Measurements from ENCODE around the gene RAPGEF6.
A peak's percentile ranks its signal among the peaks of the same experiment; 100 is the strongest.

RAPGEF6 gene

DNA sequence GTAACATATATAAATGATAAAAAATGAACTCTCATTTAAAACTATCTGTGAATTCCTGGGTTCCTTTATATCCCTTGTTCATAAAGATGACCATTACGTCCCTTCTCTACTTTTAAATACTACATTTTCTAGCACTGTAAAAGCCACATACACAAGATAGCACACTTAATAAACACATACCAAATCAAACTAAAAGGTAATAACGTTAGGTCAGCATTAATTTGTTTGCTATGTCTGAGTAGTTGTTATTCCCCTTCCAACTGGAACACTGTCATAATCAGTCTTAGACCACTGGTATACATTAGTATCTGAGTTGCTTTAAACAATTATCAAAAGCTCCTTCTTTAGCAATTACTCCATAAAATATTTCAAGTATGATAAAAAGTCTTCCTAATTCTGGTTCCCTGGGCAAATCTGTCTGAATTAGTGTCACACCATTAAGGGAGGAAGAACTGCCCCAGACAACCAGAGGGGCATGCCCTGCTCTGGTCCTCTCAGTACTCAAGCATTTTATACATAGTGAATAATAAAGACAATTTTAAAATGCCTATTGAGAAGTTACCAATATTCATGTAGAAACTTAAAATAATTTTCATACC lies 98.1 kb downstream of the RAPGEF6 start:
- no peak for DNase-seq

DNA sequence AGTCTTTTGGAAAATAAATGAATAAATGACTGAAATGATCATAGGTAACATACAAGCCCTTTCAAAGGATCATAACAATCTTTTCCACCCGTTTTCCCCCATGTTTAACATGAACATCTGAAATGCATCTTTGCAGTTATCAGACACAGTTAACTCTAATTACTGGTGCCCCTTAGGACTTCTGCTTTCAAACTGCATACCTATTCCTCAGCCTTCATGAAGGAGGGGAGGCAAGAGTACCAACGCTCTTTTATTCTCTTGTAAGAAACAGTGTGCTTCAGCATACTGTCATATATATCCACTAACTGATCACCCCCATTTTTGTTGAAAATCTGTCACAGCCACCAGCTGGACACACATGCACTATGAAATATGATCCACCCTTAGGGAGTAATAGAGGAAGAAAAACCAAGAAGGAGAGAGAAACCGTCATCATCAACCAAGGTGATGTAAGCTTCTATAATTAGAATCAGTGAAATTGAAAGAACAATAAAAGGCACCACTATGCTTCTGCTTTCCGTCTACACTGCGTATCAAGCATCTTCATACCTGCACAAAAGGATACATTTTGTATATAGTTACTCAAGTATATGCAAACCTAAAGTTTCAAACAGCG lies 98.7 kb downstream of the RAPGEF6 start:
- no peak for DNase-seq

DNA sequence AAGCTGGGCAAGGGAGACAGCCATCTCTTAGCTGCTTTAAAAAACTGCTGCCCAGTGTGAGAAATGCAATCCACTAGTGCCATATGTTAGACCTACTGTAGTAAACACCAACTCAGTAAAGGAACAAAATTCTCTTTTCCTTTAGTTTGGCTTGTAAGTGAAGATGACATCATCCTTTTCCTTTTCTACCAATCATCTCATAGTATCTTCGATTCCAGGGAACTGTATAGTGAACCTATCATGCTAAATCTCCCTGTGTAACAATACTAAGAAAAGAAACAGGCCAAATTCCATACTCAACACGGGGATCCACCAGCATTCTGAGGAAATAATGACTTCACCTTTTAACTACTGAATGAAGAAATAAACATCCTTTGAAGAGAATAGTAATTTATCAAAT lies 100.1 kb downstream of the RAPGEF6 start:
- DNase-seq = no peak

DNA sequence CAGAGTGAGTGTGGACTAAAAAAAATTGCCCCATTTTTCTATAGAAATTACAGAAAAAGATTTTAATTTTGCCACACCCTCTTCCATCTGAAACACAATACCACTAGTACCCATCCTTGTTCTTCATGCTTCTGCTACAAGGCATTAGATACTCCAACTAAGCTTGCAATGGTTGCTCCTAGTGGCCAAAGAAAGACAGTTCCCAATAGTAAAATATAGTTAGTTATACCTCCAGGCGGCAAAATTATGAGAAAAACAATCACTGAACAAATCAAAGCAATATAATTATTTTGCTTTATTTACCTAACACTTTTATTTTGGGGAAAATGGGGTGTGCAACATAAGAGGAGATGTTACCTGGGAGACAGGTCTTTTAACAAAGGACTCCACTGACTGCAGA lies 101.2 kb downstream of the RAPGEF6 start:
- DNase-seq = no peak

DNA sequence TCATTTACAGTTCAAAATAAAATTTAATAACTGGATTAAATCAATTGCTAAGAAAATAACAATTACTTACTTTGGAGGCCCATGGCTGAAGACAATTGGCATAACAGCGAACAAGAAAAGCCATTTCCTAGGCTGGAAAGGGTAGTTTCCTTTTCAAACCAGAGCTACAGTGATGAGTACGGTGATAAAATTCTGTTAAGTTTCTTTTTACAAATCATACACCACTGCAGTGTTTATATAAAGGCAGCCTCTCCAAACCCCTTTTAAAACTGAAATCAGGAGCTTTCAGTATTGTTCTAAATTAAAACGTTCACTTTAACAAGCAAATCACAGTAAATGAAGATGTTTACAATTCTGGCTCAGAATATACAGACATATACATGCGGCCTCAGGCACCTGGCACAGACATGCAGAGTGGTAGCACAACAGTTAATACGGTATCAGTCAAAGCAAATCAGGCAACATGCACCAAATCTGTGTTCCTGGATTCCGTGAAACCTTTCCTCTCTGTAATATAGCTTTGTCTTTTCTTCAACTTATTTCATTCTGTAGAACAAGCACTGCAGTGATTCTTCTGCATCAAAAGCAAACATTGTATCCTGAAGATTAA lies 102.9 kb downstream of the RAPGEF6 start:
- no peak for DNase-seq

DNA sequence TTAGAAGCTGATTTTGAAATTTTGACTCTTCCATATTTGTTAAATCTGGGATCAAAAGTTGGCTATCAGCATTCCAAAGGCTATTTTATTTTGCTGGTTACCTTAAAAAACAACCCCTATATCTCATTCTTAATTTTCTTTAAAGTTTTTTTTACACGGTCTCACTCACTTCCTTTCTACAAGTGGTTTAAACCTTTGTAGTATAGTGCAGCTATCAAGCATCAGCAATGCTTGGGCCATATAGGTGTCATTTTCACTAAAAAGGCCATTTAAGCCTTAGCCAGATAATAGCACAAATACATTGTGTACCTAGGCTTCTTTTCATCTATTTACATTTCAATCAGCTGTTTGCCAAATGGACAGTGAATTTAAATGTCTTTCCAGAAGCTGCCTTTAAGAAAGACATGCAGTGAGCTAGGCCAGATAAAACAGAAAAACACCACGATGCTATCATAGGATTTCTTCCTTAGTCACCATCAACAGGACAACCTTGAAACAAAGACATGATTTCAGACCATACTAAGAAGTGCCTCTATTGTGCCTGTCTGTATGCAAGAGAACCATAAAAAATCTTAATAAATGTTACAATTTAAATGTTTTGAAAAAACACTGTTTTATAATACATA lies 104.2 kb downstream of the RAPGEF6 start:
- peak; percentile 38 for DNase-seq

DNA sequence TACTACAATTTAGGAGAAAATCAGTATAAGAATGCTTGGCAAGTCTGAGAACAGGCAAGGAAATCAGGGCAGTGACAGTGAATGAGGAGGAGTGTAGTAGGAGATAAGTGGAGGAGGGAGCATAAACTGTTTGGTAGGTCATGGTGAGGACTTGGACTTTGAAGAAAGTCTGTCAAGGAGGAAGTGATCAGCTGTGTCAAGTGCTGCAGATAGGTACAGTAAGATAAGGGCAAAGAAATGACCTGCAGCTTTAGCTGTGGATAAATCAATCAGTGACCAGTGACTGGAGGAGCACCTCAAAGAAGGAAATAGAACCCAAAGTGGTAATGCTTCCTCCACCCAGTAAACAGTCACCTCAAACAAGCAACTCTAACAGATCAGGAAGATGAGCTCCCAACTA lies 106.3 kb downstream of the RAPGEF6 start:
- no peak for DNase-seq

DNA sequence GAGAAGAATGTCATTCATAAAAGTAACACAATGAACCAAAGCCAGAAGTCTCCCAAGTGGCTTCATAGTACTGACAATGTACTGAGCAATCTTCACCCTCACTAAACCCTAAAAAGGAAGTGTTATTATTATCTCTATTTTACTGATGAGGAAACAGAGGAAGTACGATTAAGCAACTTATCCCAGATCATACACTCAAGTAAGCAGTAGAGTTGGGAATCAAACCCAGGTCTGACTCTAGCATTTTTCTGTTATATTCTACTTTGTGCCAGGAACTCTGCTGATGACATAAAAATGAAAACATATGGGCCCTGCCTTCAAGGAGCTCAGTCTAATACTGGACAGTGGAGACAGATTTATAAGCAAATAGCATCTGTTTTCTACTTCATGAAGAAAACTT lies 109.2 kb downstream of the RAPGEF6 start:
- no peak for DNase-seq

DNA sequence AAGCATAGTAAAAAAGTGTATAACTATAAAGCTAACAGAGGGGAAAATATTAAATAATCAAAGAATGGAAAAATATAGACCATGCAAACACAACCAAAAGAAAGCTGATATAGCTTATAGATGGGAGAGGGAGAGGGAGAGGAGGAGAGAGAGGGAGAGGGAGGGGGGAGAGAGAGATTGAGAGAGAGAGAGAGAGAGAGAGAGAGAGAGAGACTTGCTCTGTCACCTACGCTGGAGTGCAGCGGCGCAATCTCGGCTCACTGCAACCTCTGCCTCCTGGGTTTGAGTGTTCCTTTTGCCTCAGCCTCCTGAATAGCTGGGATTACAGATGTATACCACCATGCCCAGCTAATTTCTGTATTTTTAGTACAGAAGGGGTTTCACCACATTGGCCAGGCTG lies 110.6 kb downstream of the RAPGEF6 start:
- no peak for DNase-seq

DNA sequence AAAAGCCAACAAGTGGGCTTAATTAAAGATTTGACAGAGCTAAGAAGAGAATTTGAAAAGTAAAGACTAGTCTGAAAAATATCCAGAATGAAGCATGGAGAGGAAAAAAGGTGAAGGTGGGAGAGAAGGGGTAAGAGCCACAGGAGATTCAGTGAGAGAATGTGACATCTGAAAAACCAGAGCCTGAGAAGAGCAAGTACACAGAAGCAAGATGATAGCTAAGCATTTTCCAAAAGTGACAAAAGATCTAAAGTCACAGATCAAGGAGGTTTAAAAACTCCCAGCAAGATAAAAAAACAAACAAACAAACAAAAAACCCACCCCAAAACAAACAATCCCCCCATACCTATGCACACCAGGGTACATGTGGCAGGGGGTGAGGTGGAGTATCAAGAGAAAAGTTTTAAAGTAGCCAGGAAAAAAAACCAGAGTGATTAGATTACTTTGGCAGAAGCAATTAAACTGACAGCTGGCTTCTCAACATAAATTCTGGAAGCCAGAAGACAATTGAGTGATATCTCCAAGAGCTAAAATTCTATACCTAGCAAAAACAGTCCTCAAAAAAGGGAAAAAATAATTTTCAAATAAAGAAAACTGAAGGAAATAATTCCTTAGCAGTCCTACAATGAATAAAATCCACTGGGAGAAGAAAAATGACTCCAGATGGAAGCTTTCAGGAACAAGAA lies 111.4 kb downstream of the RAPGEF6 start:
- no peak for DNase-seq

DNA sequence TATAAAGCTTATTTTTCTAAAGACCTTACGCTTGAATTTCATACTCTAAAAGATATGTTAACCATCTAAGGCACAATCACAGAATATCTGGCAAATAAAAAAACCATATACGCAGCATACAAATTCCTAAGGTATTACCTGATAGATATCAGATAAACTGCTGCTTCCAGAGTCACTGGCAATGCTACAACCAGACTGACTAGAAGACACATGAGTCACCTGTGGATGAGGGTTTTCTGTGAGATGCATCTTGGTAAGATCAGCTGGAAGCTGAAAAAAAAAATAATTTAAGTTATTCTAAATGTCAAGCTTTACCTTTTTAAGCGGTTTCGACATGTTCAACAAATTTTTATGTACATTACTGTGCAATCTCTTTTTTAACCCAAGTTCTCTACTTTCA lies 113.8 kb downstream of the RAPGEF6 start:
- DNase-seq = no peak

DNA sequence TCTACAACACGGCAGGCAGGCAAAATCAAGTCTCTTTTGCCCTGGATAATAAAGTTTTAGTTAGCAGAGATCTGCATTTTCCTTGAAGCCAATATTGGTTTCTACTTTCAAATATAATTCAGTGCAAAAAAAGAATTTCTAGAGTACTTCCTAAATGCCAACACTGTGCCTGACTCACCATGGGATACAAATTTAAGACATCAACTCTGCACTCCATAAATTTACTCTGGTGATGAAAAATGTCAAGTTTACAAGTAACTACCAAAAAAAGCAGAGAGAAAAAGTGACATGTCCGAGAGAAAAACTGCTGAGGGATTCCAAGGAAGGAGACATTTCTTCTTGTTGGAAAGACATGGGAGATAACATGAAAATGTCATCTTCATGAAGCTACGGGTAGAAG lies 119.7 kb downstream of the RAPGEF6 start:
- no peak for DNase-seq

DNA sequence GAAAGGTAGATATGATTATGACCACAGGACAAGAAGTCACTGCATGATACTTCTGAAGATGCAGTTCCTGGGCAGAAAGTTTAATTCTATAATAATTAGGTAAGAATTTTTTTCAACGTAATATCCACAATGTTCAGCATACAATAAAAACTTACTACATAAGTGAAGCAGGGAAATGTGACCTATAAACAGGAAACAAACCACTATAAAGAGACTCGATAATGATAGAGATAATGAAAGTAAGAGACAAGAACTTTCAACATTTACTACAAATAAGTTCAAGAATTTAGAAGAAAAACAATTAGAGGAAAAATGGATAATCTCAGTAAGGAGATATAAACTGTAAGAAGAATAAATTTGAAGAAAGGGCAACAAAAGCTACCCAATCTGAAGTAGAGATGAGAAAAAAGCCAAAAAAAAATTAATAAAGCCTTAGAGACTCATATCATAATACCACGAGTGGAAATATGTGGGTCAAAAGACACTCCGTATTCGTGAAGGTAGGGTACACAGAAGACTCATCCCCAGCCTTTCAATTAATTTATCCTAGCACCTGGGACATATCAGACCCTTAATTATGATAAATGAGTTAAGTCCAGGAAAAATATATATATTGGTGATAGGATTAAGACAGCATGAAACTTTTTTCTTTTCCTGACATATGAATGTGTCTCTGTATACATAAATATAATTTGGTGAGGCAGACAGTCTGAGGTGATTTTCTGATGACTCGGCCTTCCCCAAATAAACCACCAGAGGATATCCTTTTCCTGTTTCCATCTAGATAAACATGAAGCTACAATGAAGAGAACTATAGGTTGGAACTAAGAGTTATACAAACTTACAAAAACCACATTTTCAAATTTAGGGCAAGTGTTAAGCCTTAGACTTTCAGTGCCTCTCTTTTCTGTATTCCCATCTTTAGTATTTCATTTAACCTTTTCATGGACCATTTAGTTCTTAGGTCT lies 120.4 kb downstream of the RAPGEF6 start:
- no peak for DNase-seq

DNA sequence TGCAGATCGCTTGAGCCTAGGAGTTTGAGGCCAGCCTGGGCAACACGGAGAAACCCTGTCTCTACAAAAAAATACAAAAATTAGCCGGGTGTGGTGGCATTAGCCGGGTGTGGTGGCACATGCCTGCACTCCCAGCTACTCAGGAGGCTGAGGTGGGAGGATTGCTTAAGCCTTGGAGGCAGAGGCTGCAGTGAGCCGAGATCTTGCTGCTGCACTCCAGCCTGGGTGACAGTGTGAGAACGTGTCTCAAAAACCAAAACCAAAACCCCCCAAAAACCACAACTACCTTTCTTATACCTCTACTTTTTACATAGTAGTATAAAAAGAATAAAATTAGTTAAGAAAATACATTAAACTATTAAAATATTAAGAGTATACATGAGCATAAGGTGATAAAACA lies 121.2 kb downstream of the RAPGEF6 start:
- no peak for DNase-seq

DNA sequence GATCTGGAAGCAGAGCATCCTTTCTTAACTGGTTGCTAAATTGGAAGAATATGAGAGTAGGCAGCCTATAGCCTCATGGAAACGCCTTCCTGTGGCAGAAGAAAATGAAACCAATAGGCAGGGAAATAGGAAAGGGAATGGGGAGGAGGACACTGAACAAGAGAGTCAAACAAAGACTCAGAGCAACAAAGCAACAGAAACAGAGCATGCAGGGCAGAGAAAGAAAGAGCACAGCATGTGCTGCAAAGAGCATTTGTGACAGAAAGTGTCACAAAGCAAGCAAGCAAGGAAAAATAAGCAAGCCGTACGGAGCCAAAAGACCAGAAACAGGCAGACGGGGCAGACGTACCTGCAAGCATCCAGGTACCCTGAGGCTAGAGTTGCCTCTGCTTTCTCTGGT lies 123.1 kb downstream of the RAPGEF6 start:
- DNase-seq = no peak

DNA sequence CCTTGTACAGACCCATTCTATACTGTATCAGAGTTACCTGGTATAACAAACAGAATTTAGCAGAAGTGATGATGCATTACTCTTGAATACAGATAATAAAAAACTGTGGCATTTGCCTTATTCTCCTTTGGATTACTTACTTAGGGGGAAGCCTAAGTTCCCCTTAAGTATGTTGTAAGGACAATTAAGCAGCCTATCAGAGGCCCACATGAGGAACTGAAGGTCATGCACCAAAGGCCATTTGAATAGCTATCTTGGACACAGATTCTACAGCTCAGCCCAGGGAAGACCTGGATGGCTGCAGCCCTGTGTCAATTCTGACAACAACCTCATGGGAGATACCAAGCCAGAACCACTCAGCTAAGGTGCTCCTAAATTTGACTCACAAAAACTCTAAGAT lies 125.2 kb downstream of the RAPGEF6 start:
- DNase-seq = no peak

DNA sequence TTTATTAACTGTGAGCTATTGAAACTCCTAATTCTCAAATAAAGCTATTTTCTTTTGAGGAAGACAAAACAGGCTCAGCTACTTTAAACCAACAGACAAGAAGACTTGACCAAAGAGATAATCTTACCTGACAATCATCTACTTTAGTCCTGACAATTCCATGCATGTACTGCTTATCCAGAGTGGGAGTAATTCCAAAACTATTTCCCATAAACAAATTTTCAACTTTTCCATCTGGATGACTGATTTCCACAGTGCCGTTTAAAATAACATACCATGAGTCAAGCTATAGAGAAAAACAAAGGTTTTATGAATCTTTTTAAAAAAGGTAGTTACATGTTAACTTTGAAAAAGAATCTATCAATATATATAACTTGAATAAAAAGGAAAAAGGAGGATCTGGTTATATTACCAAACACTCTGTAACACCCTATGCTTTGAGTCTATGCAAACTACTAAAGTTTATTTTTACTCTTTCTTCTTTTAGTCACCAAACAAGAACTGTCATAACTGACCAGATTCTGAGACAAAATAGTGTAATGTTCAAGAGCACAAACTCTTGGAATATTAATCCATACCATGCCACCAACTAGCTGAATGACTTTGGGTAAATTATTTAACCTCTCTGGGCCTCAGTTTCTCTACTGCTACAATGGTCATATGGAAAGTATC lies 129.7 kb downstream of the RAPGEF6 start:
- DNase-seq = no peak

DNA sequence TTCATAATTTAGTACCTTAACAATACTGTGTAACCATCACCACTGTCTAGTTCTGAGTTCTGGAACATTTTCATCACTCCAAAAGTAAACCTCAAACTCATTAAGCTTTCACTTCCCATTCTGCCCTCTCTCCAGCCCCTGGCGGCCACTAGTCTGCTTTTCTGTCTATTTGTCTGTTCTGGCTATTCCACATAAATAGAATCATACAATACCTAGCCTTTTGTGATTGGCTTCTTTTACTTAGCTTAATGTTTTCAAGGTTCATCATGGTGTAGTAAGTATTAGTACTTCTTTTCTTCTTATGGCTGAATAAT lies 138.7 kb downstream of the RAPGEF6 start:
- DNase-seq = no peak

DNA sequence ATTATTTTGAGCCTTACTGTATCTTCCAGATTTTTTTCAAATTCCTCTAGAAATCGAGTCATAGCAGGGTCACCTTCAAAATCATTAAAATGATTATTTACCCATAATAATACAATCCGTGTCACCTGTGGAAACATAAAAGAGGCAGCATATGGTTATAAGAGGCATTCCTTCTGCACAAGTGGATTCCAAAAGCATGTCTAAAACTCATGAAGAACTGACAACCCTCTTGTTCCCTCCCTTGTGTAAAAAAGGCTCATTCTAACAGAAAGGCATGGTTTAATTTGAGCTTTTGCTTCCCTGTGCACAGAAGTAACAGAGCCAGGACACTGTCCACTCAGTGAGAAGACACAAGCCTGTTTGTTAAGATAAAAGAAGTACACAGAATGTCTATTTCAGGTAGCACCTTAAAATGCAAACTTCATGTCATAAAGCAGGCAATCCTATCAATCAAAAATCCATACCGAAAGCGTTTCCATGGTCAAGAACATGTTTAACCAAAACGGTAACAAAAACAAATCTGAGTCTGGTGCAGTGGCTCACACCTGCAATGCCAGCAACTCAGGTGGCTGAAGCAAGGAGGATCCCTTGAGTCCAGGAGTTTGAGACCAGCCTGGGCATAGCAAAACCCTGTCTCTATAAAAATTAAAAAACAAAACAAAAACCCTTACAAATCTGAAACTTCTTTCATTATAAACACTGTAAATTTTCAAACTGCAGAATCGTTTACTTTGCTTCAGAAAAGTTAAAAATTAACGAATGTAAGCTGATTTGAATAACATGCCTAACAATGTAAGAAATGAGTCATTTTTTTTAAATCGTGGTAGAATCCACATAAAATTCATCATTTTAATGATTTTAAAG lies 139.3 kb downstream of the RAPGEF6 start:
- DNase-seq = no peak

DNA sequence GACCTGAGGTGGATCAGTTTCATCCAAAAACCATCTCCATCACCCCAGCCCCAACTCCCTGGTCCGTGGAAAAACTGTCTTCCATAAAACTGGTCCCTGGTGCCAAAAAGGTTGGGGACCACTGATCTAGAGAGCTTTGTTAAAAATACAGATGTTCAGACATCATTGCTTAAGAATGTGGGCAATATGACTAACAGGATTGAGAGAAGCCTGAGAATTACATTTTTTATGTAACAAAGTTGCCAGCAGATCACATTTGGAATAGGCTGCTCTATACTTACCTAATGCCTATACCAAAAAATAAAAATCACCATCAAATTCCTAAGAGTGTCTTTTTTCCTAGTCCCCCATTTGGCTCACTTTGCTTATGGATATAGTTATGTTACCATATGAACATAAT lies 143.3 kb downstream of the RAPGEF6 start:
- no peak for DNase-seq

DNA sequence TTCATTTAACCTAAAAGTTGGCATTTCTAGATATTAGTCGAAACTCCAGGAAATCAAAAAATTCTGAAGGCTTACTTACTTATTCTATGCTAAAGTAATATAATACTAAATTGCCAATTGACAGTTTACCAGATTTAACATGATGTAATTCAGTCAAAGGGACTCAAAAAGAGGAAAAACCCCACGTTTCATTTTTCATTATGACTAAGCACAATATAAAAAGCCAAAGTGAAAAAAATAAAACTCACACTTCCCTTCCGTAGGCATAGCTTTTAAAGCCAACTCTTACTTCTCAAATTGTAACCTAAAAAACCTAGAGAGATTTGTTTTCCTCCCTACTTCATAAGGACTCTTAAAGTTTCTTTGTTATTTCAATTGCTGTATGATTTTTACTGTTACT lies 146.6 kb downstream of the RAPGEF6 start:
- no peak for DNase-seq

Measured in NCI-H2081 treated with DMSO at 0.1 percent for 48 hours (cell line).